ENCODE measurements around the gene DOCK11.

The DOCK11 gene

GRCh38 chrX:118682258-118683014 is 186.8 kb downstream of the DOCK11 start:
- no peak for TF ChIP-seq CTCF (IDR thresholded peaks at IDR 0.05; ENCODE audit: low read depth, low read length, missing control alignments)
- Histone ChIP-seq H3K27me3 (replicated peaks) (no peaks in the 10 kb centered on the region), H3K36me3 (replicated peaks) (no peaks in the 10 kb centered on the region), H3K4me3 (ENCODE audit: low read depth, low read length) (no peak overlapping the region), H3K27ac (no peak overlapping the region)
- in situ Hi-C loops (cut with HindIII; ENCODE audit: low pct_ligation_motif_present, low sequenced_read_pairs) = no loop called here
- DNase-seq = no peak

- no peak overlapping the region for H3K4me3 ChIP-seq (ENCODE audit: low read depth, low read length)
- no peak overlapping the region for H3K27ac ChIP-seq
- H3K36me3 ChIP-seq (replicated peaks) = no peaks in the 10 kb centered on the region
- no peak for TF ChIP-seq CTCF (IDR thresholded peaks at IDR 0.05; ENCODE audit: low read depth, low read length, missing control alignments)
- no peaks in the 10 kb centered on the region for H3K27me3 ChIP-seq (replicated peaks)
- in situ Hi-C loops (cut with HindIII; ENCODE audit: low pct_ligation_motif_present, low sequenced_read_pairs) = no loop called here
- DNase-seq = no peak
Observed at GRCh38 chrX:118685393-118685792, 189.8 kb downstream of the DOCK11 start.

GRCh38 chrX:118688935-118689334 is 193.3 kb downstream of the DOCK11 start:
- H3K27me3 ChIP-seq (replicated peaks) = no peaks in the 10 kb centered on the region
- H3K27ac ChIP-seq = no peak overlapping the region
- H3K4me3 ChIP-seq (ENCODE audit: low read depth, low read length) = no peak overlapping the region
- in situ Hi-C loops (cut with HindIII; ENCODE audit: low pct_ligation_motif_present, low sequenced_read_pairs) = no loop called here
- H3K36me3 ChIP-seq (replicated peaks) = no peaks in the 10 kb centered on the region
- DNase-seq = no peak
- no peak for TF ChIP-seq CTCF (IDR thresholded peaks at IDR 0.05; ENCODE audit: low read depth, low read length, missing control alignments)

GRCh38 chrX:118693843-118694242 is 198.2 kb downstream of the DOCK11 start:
- Histone ChIP-seq H3K36me3 (replicated peaks) (no peaks in the 10 kb centered on the region), H3K27ac (no peak overlapping the region), H3K4me3 (ENCODE audit: low read depth, low read length) (no peak overlapping the region), H3K27me3 (replicated peaks) (no peaks in the 10 kb centered on the region)
- no peak for TF ChIP-seq CTCF (IDR thresholded peaks at IDR 0.05; ENCODE audit: low read depth, low read length, missing control alignments)
- no peak for DNase-seq
- in situ Hi-C loops (cut with HindIII; ENCODE audit: low pct_ligation_motif_present, low sequenced_read_pairs) = no loop called here

- H3K4me3 ChIP-seq (ENCODE audit: low read depth, low read length) = no peak overlapping the region
- H3K27ac ChIP-seq = no peak overlapping the region
- DNase-seq = no peak
- H3K36me3 ChIP-seq (replicated peaks) = no peaks in the 10 kb centered on the region
- TF ChIP-seq CTCF (IDR thresholded peaks at IDR 0.05; ENCODE audit: low read depth, low read length, missing control alignments) = no peak
- in situ Hi-C loops (cut with HindIII; ENCODE audit: low pct_ligation_motif_present, low sequenced_read_pairs) = no loop called here
- no peaks in the 10 kb centered on the region for H3K27me3 ChIP-seq (replicated peaks)
Observed at GRCh38 chrX:118694638-118695037, 199.0 kb downstream of the DOCK11 start.

All from brain microvascular endothelial cell (primary cell).